Kidney (tissue), 14 donors: ENCODE data around the gene MUC15. TPM values are rescaled to one million over a fixed set of nuclear protein-coding genes. Genes with fewer than 3 reads are reported as not detected.

Source experiments
- DNase-seq, 5 donors: peaks; one replicate each; pipeline ENCODE4 v3.0.0-alpha.2; 2013 to 2020
- FAIRE-seq: peaks from 2 replicates; lab custom pipeline; 2012; peaks lifted over from hg19 to GRCh38; lab: Jason Lieb, UNC
- H3K27ac ChIP-seq, 2 donors: one replicate each; pipeline ENCODE4 v1.7.0; 2013; ENCODE audit warnings: low read depth in 2 of 2, low read length in 2 of 2, inconsistent platforms in 1 of 2
- H3K27me3 ChIP-seq: one replicate; pipeline ENCODE4 v1.7.1; 2013; ENCODE audit warnings: low read length, inconsistent platforms; ENCODE audit not compliant: control insufficient read depth, insufficient read depth
- H3K36me3 ChIP-seq, 3 donors: one replicate each; pipeline versions ENCODE4 v1.7.0 to v1.7.1; 2013; ENCODE audit warnings: low read length in 3 of 3, control low read depth in 1 of 3, inconsistent platforms in 1 of 3; ENCODE audit not compliant: insufficient read depth in 3 of 3, control insufficient read depth in 2 of 3
- H3K4me1 ChIP-seq, 3 donors: one replicate each; pipeline versions ENCODE4 v1.7.0 to v1.7.1; 2013; ENCODE audit warnings: low read length in 3 of 3, inconsistent platforms in 1 of 3, low read depth in 1 of 3; ENCODE audit not compliant: control insufficient read depth in 2 of 3, insufficient read depth in 2 of 3
- H3K4me3 ChIP-seq, 3 donors: one replicate each; pipeline versions ENCODE4 v1.7.0 to v1.8.1; 2013; ENCODE audit warnings: low read length in 3 of 3, control low read depth in 1 of 3, inconsistent platforms in 1 of 3
- H3K9ac ChIP-seq, 3 donors: one replicate each; pipeline versions ENCODE4 v1.7.0 to v1.7.1; 2013; ENCODE audit warnings: low read length in 3 of 3, control low read depth in 1 of 3, inconsistent platforms in 1 of 3
- H3K9me3 ChIP-seq, 3 donors: one replicate each; pipeline versions ENCODE4 v1.7.0 to v1.7.1; 2013; ENCODE audit warnings: low read length in 3 of 3, control low read depth in 1 of 3, inconsistent platforms in 1 of 3; ENCODE audit not compliant: control insufficient read depth in 2 of 3, insufficient read depth in 1 of 3
- intact Hi-C: fragments of 100-400 bp; cut with DNase I; formaldehyde crosslinking; loops from one replicate; pipeline ENCODE4 v1.11.1; 2022
- polyA plus RNA-seq: library from polyadenylated mRNA; stranded (reverse); fragments of 350-450 nt; fragmentation: Illumina TruSeq; extraction: RNeasy Lipid Tissue Mini Kit (QIAGEN cat#74804); gene quantifications from one replicate; pipeline ENCODE4 v1.2.3, GENCODE V29; 2014; ENCODE audit warnings: low read depth, low replicate concordance; ENCODE audit not compliant: insufficient read depth
- total RNA-seq: library from RNA; stranded (reverse); fragmentation: NEBNext Ultra II Directional; extraction: Animal tissue kit (Norgen Biotek cat#: 25700); gene quantifications from one replicate; pipeline ENCODE4 v1.2.1, GENCODE V29; 2021
- TF ChIP-seq, protein P1 (sequence below): IDR thresholded peaks from 3 replicates; pipeline ENCODE4 v1.5.1; 2012; ENCODE audit warnings: mild to moderate bottlenecking, moderate library complexity, borderline replicate concordance; ENCODE audit not compliant: insufficient read depth; ENCODE audit errors: extremely low read depth
- donor health status: control.
- donor health status: control.
- donor health status: control.
- donor health status: control.
- donor health status: control.
- donor health status: DM: yes; HTN: yes; CAD: no.
- donor health status: Normal renal cell carcinoma (clear cell type).

Gene MUC15
- total and polyA plus RNA-seq, 2 donors from 2014 or later: 10.1 to 18.3 TPM

DNA sequence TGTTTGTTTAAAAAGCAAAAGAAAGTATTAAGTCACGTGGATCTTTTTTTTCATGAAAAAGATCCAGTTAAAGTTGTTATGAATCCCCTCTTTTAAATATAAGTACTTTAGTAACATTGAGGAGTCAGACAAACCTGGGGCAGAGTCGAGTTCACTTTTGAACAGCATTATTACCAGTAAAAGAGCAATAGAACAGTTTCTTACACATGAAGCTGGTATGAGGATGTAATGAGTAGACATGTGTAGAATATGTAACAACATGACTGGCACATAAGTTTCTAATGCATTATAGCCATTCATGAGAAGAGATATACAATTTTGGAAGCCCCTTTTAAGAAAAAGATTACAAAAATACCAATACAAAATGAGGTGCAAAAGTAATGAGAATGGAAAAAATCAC lies 7.6 kb upstream of the MUC15 start:
- DNase-seq (no peak), FAIRE-seq (no peak)
- Histone ChIP-seq H3K27me3 (no peaks in the 10 kb centered on the region), H3K4me1 (no peaks in the 10 kb centered on the region), H3K36me3 (no peaks in the 10 kb centered on the region), H3K4me3 (no peak overlapping the region), H3K9ac (no peak overlapping the region), H3K27ac (no peak overlapping the region), H3K9me3 (no peaks in the 10 kb centered on the region)
- intact Hi-C loops: no loop called here
- TF ChIP-seq, protein P1, sequence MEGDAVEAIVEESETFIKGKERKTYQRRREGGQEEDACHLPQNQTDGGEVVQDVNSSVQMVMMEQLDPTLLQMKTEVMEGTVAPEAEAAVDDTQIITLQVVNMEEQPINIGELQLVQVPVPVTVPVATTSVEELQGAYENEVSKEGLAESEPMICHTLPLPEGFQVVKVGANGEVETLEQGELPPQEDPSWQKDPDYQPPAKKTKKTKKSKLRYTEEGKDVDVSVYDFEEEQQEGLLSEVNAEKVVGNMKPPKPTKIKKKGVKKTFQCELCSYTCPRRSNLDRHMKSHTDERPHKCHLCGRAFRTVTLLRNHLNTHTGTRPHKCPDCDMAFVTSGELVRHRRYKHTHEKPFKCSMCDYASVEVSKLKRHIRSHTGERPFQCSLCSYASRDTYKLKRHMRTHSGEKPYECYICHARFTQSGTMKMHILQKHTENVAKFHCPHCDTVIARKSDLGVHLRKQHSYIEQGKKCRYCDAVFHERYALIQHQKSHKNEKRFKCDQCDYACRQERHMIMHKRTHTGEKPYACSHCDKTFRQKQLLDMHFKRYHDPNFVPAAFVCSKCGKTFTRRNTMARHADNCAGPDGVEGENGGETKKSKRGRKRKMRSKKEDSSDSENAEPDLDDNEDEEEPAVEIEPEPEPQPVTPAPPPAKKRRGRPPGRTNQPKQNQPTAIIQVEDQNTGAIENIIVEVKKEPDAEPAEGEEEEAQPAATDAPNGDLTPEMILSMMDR: no peak

DNA sequence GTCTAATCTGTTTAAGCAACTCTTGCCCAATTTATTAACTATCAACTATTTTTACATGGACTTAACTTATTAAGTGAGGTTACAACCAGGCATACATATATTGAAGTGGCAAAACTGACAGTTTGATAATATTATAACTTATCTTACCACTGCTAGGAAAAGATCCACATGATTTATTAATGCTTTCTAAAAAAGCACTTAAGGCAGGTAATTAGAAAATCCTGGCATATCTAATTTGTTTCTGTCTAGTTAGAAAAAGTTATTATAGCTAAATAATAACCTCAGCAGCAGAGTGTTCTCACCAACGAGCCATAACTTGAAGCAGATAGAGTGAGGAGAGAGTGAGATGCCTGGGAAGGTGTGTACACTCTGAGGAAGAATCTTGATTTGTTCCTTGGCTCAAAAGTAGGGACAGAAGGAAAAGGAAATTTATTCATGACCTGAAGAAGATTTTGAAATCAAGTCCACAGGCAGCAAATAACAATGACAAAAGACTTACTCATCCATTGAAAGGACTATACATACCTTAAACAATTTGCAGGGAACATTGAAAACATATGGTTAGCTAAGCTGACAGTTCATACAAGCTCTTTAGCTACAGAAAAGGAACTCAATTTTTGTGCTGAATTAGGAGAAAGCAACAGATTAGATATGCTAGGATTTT lies 7.1 kb upstream of the MUC15 start:
- DNase-seq (no peak), FAIRE-seq (no peak)
- Histone ChIP-seq H3K4me3 (no peak overlapping the region), H3K27me3 (no peaks in the 10 kb centered on the region), H3K9ac (no peak overlapping the region), H3K27ac (no peak overlapping the region), H3K9me3 (no peaks in the 10 kb centered on the region), H3K4me1 (no peaks in the 10 kb centered on the region), H3K36me3 (no peaks in the 10 kb centered on the region)
- intact Hi-C loops: no loop called here
- TF ChIP-seq, protein P1: no peak

DNA sequence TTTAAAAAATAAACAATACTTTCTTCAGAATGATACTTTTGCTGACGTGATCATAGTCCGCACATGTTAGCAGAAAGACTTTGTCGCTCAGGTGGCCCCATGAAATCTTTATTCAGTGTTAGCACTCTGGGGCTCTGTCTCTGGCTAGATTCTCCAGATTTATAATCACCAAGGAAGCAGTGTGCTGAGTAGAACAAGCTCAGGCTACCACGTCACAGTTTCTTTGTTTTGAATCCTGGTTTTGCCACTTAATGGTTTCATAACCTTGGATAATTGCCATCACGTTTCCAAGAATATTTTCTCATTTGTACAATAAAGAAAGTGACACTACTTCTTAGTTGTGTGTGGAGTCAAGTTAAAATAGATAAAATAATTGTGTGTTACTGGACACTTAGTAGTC lies 3.9 kb upstream of the MUC15 start:
- DNase-seq (no peak), FAIRE-seq (no peak)
- Histone ChIP-seq H3K27ac (no peak overlapping the region), H3K27me3 (no peaks in the 10 kb centered on the region), H3K4me3 (no peak overlapping the region), H3K9ac (no peak overlapping the region), H3K4me1 (no peaks in the 10 kb centered on the region), H3K9me3 (no peaks in the 10 kb centered on the region), H3K36me3 (no peaks in the 10 kb centered on the region)
- TF ChIP-seq, protein P1: no peak
- intact Hi-C loops: no loop called here

DNA sequence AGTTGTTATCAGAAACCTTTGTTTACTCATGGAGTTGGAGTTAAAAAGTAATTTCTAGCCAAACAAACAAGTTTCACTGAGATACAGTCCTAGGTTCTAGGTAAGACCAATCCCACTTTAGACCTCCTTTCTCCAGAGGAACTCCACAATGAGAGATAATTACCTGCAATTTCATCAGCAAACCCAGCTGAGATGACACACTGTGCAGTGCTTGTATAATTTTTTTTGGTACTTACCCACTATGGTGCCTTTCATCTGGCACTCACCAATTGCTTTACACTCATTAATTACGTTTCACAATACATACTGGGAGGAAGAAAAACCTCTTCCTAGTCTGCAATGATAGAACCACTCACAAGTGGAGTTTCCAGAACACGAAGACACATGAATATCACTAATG lies 1.8 kb upstream of the MUC15 start:
- intact Hi-C loops: no loop called here
- no peak overlapping the region for H3K9ac ChIP-seq
- no peak for FAIRE-seq

More for the DNA sequence above, 1.8 kb upstream of the MUC15 start:
- TF ChIP-seq, protein P1: no peak
- H3K27ac ChIP-seq: no peak overlapping the region
- no peaks in the 10 kb centered on the region for H3K4me1 ChIP-seq
- H3K4me3 ChIP-seq: no peak overlapping the region
- no peaks in the 10 kb centered on the region for H3K27me3 ChIP-seq
- no peak for DNase-seq
- no peaks in the 10 kb centered on the region for H3K9me3 ChIP-seq
- no peaks in the 10 kb centered on the region for H3K36me3 ChIP-seq
